BLaER1 treated with 17β-estradiol and CSF1 and Interleukin-3, amounts not matched to agents 10 nM and 100 nM (cell line): ENCODE results near the gene MAML2.

Experiments
- H3K27ac ChIP-seq, 11 experiments: shearing (Covaris generic); formaldehyde crosslinking; 2 replicates each; pipeline ENCODE4 v1.8.1; 2022
- H3K27me3 ChIP-seq, 11 experiments: shearing (Covaris generic); formaldehyde crosslinking; 2 replicates each; pipeline ENCODE4 v1.8.1; 2022
- H3K36me3 ChIP-seq, 11 experiments: shearing (Covaris generic); formaldehyde crosslinking; 2 replicates each; pipeline ENCODE4 v1.8.1; 2022
- H3K4me1 ChIP-seq, 10 experiments: shearing (Covaris generic); formaldehyde crosslinking; 2 replicates each; pipeline ENCODE4 v1.8.1; 2022
- H3K4me2 ChIP-seq, 11 experiments: shearing (Covaris generic); formaldehyde crosslinking; 2 replicates each; pipeline ENCODE4 v1.8.1; 2022
- H3K4me3 ChIP-seq, 10 experiments: shearing (Covaris generic); formaldehyde crosslinking; 2 replicates each; pipeline ENCODE4 v1.8.1; 2022
- H3K9ac ChIP-seq, 11 experiments: shearing (Covaris generic); formaldehyde crosslinking; 2 replicates each; pipeline ENCODE4 v1.8.1; 2022
- H3K9me3 ChIP-seq, 11 experiments: shearing (Covaris generic); formaldehyde crosslinking; replicated peaks in 1 of 11; 2 replicates each; pipeline ENCODE4 v1.8.1; 2022
- H4K20me1 ChIP-seq, 11 experiments: shearing (Covaris generic); formaldehyde crosslinking; 2 replicates each; pipeline ENCODE4 v1.8.1; 2022
- Cebpa-rat ChIP-seq, 11 experiments: shearing (Covaris generic); IDR thresholded peaks; 2 replicates each; pipeline ENCODE4 v1.8.1; 2022

Gene MAML2

DNA sequence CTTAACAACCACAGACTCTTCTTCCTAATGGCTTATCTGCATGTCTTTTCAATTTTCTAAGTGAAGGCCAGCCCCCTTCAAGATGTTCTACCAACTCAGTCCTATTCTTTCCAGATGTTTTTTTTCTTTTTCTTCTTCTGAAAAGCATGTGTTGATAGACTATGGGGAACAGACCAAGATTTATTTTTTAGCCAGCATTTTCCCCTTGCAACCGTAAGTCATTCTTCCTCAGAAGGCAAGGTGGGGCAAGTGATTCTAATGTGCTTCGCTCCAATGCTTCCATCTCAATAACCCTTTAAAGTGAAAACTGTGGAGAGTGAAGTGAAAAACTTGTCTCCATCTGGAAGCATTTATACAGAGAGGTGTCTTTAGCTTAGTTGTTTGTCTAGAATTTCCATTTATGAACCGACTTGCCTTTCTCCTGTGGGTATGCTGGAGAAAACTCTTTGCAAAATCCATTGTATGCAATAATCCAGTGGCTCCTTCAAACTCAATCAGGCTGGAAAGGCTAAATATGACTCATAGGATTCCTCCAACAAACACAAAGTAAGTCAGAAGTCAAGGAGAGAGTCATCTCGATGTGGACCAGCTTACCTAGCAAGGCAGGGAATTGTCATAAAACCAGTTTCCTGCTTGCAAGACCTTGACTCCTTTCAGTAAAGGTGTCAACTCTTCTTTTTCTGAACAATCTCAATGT, 83.7 kb downstream of the MAML2 start:
- Histone ChIP-seq H4K20me1 (peaks cover 0 to 10% (median 0%) of the 10 kb centered on the region in 11 experiments; a peak in 1 of 22 replicates), H3K9me3 (peaks cover 0 to 9% (median 0%) of the 10 kb centered on the region in 11 experiments; a peak in 2 of 22 replicates), H3K36me3 (peaks cover 0 to 7% (median 0%) of the 10 kb centered on the region in 11 experiments; a peak in 2 of 22 replicates), H3K4me1 (peaks cover 60 to 99% (median 68%) of the 10 kb centered on the region in 10 experiments), H3K4me3 (no peak overlapping the region), H3K9ac (peak overlapping the region in 8 of 11 experiments; percentile 57 to 74 (median 67); a peak in 10 of 22 replicates), H3K27me3 (no peaks in the 10 kb centered on the region), H3K4me2 (peak overlapping the region; percentile 74 to 95 (median 89)), H3K27ac (peak overlapping the region; percentile 70 to 92 (median 85); a peak in 20 of 22 replicates)
- no peak for TF ChIP-seq Cebpa-rat (IDR thresholded peaks at IDR 0.05)

DNA sequence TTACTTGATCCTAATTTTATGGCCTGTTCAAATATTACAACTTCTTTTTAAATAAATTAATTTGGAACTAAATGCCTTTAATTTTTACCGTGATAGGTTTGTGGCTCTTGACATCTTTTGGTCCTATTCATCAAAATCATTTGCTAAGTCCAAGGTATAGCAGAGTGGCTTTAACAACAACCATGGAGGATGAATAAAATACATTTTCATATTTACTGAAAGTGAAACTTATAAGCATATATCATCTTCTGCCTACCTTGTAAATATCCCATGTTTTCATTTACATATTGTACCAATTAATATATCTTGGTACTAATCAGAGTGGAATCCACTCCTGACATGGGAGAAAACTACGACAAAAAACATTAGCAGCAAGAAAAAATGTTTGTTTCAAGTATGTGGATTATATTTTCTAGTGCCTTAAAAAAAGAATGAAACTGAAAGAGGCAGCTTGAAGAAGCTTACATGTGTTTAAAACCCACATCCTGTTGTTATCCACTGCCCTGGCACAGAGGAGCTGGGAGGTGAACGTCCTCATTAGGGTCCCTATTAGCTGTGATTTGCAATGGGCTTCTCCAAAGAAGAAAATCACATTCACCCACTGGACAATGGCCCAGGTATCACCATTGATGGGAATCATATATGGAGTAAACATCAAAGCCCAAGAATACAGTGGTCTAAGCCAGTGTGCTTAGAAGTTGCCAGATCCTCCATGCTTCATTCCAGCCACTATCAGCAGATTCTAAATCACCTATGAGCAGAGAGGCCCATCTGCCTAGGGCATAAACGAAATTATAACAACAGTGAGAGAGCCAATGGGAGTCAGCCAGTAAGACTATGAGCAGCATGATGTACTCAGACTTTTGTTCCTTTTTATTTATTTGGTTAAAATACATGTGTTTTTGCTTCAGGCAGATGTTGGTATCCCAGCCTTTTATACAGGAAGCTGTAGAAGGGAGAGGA, 84.7 kb downstream of the MAML2 start:
- Histone ChIP-seq H3K27ac (peak overlapping the region; percentile 70 to 92 (median 85)), H3K4me2 (peak overlapping the region; percentile 74 to 95 (median 89))

DNA sequence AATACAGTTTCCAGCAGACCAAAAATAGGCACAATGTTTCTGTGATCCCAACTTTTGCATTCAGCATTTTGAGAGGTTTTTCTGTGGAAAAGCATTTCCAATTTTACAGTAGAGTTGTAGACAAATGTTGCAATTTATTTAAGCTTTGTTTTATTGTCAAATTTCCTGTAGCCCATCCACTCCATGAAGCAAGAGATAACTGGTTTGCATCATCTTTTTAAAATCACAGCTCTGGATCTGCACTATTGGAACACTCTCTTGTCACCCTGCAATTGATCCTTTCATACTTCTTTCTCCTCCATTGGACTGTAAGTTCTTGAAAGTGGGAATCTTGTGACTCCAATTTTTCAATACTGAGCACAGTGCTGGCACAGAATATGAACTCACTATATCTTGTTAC, 86.0 kb downstream of the MAML2 start:
- Histone ChIP-seq H3K9ac (peak overlapping the region; percentile 27 to 72 (median 64); a peak in 19 of 22 replicates), H3K4me3 (peak overlapping the region in 3 of 10 experiments; percentile 0 to 25 (median 12); a peak in 3 of 20 replicates), H3K4me1 (peaks cover 77 to 99% (median 83%) of the 10 kb centered on the region in 10 experiments), H3K4me2 (peak overlapping the region; percentile 74 to 95 (median 89)), H4K20me1 (peaks cover 0 to 23% (median 0%) of the 10 kb centered on the region in 11 experiments; a peak in 1 of 22 replicates), H3K27me3 (no peaks in the 10 kb centered on the region), H3K36me3 (peaks cover 0 to 13% (median 0%) of the 10 kb centered on the region in 11 experiments; a peak in 4 of 22 replicates), H3K27ac (peak overlapping the region; percentile 70 to 92 (median 85); a peak in 21 of 22 replicates), H3K9me3 (peaks cover 0 to 7% (median 0%) of the 10 kb centered on the region in 11 experiments; a peak in 4 of 22 replicates)
- TF ChIP-seq Cebpa-rat (IDR thresholded peaks at IDR 0.05) = peak in 1 of 11 experiments; percentile 24; a peak in 1 of 22 replicates

More for the DNA sequence above, 84.7 kb downstream of the MAML2 start:
- H3K36me3 ChIP-seq = 0 out of 22 replicates have a peak, but pooled peaks cover 0 to 7% (median 0%) of the 10 kb centered on the region in 11 experiments
- peaks cover 0 to 14% (median 0%) of the 10 kb centered on the region in 11 experiments; a peak in 1 of 22 replicates for H4K20me1 ChIP-seq
- H3K27me3 ChIP-seq = no peaks in the 10 kb centered on the region
- no peak for TF ChIP-seq Cebpa-rat (IDR thresholded peaks at IDR 0.05)
- H3K4me1 ChIP-seq = peaks cover 70 to 99% (median 73%) of the 10 kb centered on the region in 10 experiments
- H3K9me3 ChIP-seq = peaks cover 0 to 9% (median 0%) of the 10 kb centered on the region in 11 experiments; a peak in 2 of 22 replicates
- H3K4me3 ChIP-seq = peak overlapping the region; percentile 12 to 41 (median 31); a peak in 13 of 20 replicates
- H3K9ac ChIP-seq = peak overlapping the region; percentile 8 to 74 (median 64); a peak in 20 of 22 replicates

DNA sequence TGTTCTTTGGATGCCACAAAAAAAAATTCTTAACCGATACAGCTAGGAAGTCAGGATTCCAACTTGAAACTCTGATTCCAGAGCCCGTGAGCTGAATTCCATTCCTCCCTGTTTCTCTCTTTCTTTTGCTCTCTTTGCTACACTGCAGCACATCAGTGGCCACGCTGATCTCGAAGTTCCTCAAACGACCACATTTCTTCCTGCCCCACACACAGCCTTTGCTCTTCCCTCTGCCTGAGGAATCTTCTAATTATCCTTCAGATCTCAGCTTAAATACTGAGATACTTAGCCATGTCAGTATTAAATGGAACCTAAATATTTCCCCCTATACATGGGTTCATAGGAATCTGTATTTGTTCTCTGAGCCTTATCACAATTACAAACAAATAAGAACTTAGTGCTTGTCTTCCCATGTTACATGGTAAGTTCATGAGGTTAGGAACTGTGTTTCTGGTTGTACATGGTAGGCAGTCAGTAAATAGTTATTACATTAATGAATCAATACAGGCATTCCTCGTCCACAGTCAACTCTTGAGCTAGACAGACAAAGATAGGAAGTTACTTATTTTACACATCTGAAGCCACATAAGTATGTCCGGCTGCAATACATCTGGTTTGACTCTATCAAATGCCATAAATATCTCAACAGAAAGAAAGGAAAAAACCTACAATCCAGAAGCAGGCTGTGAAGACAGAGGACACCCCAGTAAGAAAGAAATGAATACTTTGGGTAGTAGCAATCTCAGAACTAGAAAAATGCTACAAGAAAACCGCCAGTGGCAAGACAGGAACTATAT, 86.6 kb downstream of the MAML2 start:
- H3K9ac ChIP-seq = peak overlapping the region; percentile 27 to 72 (median 64); a peak in 21 of 22 replicates
- H3K27me3 ChIP-seq = no peaks in the 10 kb centered on the region
- peak overlapping the region; percentile 70 to 92 (median 85); a peak in 21 of 22 replicates for H3K27ac ChIP-seq
- H4K20me1 ChIP-seq = peaks cover 0 to 23% (median 0%) of the 10 kb centered on the region in 11 experiments; a peak in 1 of 22 replicates
- no peak for TF ChIP-seq Cebpa-rat (IDR thresholded peaks at IDR 0.05)
- peaks cover 0 to 18% (median 0%) of the 10 kb centered on the region in 11 experiments; a peak in 5 of 22 replicates for H3K36me3 ChIP-seq
- peak overlapping the region; percentile 74 to 95 (median 89) for H3K4me2 ChIP-seq
- H3K4me1 ChIP-seq = peaks cover 77 to 98% (median 83%) of the 10 kb centered on the region in 10 experiments
- peak overlapping the region in 3 of 10 experiments; percentile 0 to 25 (median 12); a peak in 5 of 20 replicates for H3K4me3 ChIP-seq
- peaks cover 0 to 7% (median 0%) of the 10 kb centered on the region in 11 experiments; a peak in 4 of 22 replicates for H3K9me3 ChIP-seq

DNA sequence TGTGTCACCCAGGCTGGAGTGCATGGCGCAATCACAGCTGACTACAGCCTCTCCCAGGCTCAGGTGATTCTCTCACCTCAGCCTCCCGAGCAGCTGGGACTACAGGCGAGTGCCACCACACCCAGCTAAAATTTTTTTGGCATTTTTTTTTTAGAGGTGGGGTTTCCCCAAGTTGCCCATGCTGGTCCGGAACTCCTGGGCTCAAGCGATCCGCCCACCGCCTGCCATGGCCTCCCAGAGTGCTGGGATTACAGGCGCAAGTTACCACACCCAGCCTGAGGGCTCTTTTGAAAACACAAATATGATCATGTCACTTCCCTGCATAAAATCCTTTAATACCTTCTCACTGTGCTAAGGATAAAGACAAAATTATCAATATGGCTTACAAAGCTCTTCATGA, 88.1 kb downstream of the MAML2 start:
- Histone ChIP-seq H3K27ac (peak overlapping the region; percentile 15 to 92 (median 85); a peak in 21 of 22 replicates), H3K4me2 (peak overlapping the region; percentile 74 to 95 (median 89)), H3K36me3 (peaks cover 0 to 23% (median 0%) of the 10 kb centered on the region in 11 experiments; a peak in 5 of 22 replicates), H3K4me1 (peaks cover 71 to 85% (median 76%) of the 10 kb centered on the region in 10 experiments), H3K9ac (peak overlapping the region; percentile 18 to 67 (median 59); a peak in 19 of 22 replicates), H3K4me3 (peak overlapping the region; percentile 17 to 58 (median 38); a peak in 13 of 20 replicates), H3K27me3 (no peaks in the 10 kb centered on the region), H4K20me1 (peaks cover 0 to 23% (median 0%) of the 10 kb centered on the region in 11 experiments; a peak in 1 of 22 replicates), H3K9me3 (peaks cover 0 to 7% (median 0%) of the 10 kb centered on the region in 11 experiments; a peak in 4 of 22 replicates)
- 0 out of 22 replicates have a peak, but pooled peaks of 1 of the 11 experiments have one; percentile 15 for TF ChIP-seq Cebpa-rat (IDR thresholded peaks at IDR 0.05)

DNA sequence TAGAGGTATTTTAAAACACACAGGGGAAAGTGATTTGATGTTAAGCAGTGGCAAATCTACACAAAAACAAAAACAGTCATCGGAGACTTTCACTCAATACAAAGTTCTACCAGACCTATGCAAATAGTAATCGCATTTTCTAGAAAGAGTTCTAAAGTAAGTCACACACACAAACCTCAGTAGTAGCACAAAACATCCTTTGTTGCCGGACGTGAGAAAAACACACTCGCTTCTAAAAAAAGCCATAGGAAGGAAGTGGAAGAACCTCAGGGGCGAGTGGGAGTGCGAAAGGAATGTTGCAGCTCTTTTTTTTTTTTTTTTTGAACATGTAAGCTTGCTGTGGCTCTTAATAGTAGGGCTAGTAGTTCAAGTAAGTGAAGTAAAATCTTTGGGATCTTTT, 88.9 kb downstream of the MAML2 start:
- Histone ChIP-seq H3K4me3 (peak overlapping the region; percentile 17 to 58 (median 38); a peak in 16 of 20 replicates), H3K4me2 (peak overlapping the region; percentile 74 to 95 (median 89)), H3K27ac (peak overlapping the region; percentile 15 to 92 (median 85); a peak in 20 of 22 replicates), H3K36me3 (peaks cover 0 to 23% (median 0%) of the 10 kb centered on the region in 11 experiments; a peak in 5 of 22 replicates), H3K27me3 (no peaks in the 10 kb centered on the region), H3K4me1 (peaks cover 64 to 85% (median 68%) of the 10 kb centered on the region in 10 experiments), H4K20me1 (peaks cover 0 to 23% (median 0%) of the 10 kb centered on the region in 11 experiments; a peak in 1 of 22 replicates), H3K9ac (peak overlapping the region; percentile 18 to 67 (median 59); a peak in 21 of 22 replicates), H3K9me3 (peaks cover 0 to 7% (median 0%) of the 10 kb centered on the region in 11 experiments; a peak in 4 of 22 replicates)
- no peak for TF ChIP-seq Cebpa-rat (IDR thresholded peaks at IDR 0.05)
